GM13977 (cell line): ENCODE measurements around the gene ATXN7L1.

Experiments
- DNase-seq: peaks from one replicate; pipeline ENCODE4 v3.0.0; 2012; ENCODE audit warnings: low spot score
- in situ Hi-C: fragments of 300-500 bp; cut with MboI; formaldehyde crosslinking; loops from one replicate; pipeline ENCODE4 v1.12.0; 2022; ENCODE audit warnings: low sequenced_read_pairs, low pct_unique_long_range_greater_than_20kb, mixed read lengths, inconsistent platforms; ENCODE audit not compliant: unreplicated experiment
- TF ChIP-seq, protein P1 (sequence below): IDR thresholded peaks from 2 replicates; pipeline ENCODE4 v1.5.1; 2012; ENCODE audit warnings: mild to moderate bottlenecking, control low read depth; ENCODE audit not compliant: insufficient read depth; ENCODE audit errors: extremely low read depth, missing control alignments

ATXN7L1 gene

DNA sequence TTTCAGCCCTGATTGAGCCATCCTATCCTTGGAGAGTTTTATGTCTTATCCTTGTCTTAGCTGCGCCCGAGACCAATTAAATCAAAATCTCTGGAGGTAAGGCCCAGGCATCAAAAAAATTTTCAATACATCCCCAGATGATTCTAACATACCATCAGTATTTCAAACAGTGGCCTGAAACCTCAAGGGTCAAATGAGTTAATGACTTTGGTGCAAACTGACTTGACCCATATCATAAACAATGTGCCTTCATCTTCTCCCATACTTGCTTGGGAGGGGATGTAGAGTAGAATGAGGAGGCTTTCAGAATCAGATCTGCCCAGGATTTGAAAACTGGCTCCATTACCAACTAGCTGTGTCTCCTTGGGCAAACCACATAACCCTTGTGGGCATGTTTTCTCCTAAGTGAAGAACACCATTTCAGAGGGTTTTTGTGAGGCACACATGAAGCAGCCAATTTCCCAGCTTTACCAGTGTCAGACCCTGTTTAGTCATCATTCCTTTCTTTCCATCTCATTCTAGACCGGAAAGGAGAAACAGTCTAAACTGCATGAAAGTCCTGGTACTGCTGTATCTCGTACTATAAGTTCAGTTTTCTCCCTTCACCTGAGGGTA is 35.7 kb upstream of the ATXN7L1 start:
- TF ChIP-seq, protein P1, sequence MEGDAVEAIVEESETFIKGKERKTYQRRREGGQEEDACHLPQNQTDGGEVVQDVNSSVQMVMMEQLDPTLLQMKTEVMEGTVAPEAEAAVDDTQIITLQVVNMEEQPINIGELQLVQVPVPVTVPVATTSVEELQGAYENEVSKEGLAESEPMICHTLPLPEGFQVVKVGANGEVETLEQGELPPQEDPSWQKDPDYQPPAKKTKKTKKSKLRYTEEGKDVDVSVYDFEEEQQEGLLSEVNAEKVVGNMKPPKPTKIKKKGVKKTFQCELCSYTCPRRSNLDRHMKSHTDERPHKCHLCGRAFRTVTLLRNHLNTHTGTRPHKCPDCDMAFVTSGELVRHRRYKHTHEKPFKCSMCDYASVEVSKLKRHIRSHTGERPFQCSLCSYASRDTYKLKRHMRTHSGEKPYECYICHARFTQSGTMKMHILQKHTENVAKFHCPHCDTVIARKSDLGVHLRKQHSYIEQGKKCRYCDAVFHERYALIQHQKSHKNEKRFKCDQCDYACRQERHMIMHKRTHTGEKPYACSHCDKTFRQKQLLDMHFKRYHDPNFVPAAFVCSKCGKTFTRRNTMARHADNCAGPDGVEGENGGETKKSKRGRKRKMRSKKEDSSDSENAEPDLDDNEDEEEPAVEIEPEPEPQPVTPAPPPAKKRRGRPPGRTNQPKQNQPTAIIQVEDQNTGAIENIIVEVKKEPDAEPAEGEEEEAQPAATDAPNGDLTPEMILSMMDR, result no peak
- in situ Hi-C loops, result no loop called here
- no peak for DNase-seq

DNA sequence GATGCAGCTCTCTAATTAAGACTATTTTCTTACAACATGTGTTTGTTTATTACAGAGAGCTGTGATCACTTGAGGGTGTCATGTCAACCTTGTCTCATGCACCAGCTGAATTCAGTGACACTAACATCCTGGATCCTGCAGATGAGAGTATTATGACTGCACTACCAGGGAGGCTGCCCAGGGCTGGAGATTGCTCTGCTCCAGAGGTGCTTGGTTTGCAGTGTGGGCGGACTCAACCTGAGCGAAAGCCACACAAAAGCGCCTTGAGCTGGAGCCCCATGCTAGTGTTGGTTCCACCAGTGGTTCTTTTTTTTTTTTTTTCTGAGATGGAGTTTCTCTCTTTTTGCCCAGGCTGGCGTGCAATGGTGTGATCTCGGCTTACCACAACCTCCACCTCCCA is 33.8 kb upstream of the ATXN7L1 start:
- no peak for DNase-seq
- TF ChIP-seq, protein P1, result no peak
- in situ Hi-C loops, result no loop called here

DNA sequence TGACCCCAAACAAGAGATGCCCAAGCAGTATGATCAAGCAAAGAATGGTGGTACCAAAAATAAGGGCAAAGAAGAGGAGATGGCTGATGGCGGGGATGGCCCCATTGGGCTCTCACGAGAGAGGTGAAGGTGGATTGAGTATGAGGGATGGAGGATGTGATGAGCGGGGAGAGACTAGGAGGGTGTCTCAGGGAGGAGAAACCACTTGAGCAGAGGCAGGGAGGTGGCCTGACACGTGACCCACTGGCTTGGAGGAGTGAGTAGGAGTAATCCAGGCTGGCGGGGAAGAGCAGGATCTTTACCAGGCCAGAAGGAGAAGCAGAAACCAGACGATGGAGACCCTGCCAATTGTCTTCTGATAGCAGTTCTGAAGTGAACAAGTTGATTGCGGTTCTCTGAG is 33.3 kb upstream of the ATXN7L1 start:
- no peak for DNase-seq
- TF ChIP-seq, protein P1, result no peak
- in situ Hi-C loops, result no loop called here

DNA sequence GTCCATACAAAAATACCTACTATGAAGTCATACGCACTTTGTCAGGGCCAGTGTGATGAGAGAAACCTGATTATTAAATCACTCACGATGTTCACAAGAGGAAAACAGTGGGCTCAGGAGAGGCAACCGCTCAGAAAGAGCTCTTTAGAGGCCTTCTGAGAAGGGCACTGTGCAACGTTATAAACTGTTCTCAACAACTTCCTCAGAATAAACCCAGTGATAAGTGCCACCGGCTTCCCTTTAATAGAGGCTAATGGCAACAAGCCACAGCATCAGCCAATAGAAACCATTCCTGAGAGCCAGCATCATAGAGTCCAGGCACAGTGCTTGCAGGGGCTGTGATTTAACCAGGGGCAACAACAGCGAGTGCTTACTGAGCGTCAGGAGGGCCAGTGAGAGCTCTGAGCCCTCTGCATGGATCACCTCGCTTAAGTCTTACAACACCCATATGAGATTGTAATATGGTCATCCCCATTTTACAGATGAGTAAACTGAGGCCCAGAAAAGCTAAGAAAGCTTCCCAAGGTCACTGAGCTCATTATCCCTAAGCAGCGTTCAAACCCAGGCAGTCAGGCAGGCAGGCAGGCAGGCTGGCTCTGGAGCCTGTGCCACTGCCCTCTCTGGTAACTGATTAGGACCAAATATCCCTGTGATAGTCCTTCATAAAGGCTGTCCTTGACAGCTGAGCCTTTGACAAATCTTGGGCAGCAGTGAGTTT is 30.9 kb upstream of the ATXN7L1 start:
- in situ Hi-C loops, result no loop called here
- DNase-seq, result no peak
- TF ChIP-seq, protein P1, result no peak

DNA sequence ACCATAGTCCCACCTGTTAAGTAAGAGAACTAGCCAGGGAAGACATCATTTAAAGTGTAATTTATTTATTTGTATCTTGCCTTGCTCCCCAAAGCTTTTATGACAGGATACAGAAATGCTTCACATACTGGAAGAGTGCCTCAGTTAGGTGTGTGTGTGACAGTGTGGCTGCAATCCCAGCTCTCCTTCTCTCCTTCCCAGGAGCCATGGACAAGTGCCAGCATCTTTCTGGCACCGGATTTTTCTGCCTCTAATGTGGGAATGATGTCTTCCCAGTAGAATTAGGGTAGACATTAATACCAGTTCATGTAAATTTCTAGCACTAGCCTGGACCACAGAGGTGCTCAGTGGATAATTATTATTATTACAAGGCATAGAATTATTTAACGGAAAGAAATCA is 30.3 kb upstream of the ATXN7L1 start:
- TF ChIP-seq, protein P1, result no peak
- in situ Hi-C loops, result no loop called here
- DNase-seq, result no peak

DNA sequence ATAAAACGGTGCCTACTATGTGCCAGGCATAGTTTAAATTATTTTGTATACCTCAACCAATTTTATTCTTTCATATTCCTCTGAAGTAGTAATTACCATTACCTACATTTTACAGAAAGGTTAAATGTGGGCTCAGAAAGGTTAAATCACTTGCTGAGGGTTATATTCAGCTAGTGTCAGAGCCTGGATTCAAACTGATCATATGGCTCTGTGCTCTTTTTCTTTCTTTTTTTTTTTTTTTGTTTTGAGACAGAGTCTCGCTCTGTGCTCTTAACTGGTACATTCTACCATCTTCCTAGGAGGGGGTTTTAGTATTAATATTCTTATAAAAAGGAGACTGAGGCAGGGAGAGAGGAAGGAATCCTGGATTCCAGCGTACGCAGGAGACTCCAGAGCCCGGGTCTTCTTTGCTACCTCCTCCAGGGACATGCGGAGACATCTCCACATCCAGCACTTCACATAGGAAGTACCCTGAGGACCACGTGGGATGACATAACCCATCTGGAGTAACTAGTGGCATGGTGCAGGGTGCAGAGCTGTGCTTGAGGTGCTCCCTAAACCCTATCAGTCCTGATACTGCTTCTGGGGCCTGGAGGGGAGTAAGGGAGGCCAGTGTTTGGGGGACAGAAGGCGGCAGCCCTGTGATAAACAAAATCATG is 29.6 kb upstream of the ATXN7L1 start:
- in situ Hi-C loops, result no loop called here
- TF ChIP-seq, protein P1, result no peak
- no peak for DNase-seq
